Activated naive CD8-positive, alpha-beta T cell (primary cell): ENCODE data around the gene CLEC4G.

ENCODE experiments used
- H3K27ac Mint-ChIP-seq: one replicate; pipeline ENCODE4 v1.8.0; 2021; ENCODE audit warnings: mixed read lengths
- H3K27me3 Mint-ChIP-seq: one replicate; pipeline ENCODE4 v1.8.0; 2021; ENCODE audit warnings: mixed read lengths
- H3K36me3 Mint-ChIP-seq: one replicate; pipeline ENCODE4 v1.8.0; 2021; ENCODE audit warnings: mixed read lengths
- H3K4me1 Mint-ChIP-seq: one replicate; pipeline ENCODE4 v1.8.0; 2021; ENCODE audit warnings: low read depth, mixed read lengths
- H3K4me3 Mint-ChIP-seq: one replicate; pipeline ENCODE4 v1.8.0; 2021; ENCODE audit warnings: mild to moderate bottlenecking, mixed read lengths
- H3K9me3 Mint-ChIP-seq: one replicate; pipeline ENCODE4 v1.8.0; 2021; ENCODE audit warnings: low read depth, mixed read lengths

The CLEC4G gene

DNA sequence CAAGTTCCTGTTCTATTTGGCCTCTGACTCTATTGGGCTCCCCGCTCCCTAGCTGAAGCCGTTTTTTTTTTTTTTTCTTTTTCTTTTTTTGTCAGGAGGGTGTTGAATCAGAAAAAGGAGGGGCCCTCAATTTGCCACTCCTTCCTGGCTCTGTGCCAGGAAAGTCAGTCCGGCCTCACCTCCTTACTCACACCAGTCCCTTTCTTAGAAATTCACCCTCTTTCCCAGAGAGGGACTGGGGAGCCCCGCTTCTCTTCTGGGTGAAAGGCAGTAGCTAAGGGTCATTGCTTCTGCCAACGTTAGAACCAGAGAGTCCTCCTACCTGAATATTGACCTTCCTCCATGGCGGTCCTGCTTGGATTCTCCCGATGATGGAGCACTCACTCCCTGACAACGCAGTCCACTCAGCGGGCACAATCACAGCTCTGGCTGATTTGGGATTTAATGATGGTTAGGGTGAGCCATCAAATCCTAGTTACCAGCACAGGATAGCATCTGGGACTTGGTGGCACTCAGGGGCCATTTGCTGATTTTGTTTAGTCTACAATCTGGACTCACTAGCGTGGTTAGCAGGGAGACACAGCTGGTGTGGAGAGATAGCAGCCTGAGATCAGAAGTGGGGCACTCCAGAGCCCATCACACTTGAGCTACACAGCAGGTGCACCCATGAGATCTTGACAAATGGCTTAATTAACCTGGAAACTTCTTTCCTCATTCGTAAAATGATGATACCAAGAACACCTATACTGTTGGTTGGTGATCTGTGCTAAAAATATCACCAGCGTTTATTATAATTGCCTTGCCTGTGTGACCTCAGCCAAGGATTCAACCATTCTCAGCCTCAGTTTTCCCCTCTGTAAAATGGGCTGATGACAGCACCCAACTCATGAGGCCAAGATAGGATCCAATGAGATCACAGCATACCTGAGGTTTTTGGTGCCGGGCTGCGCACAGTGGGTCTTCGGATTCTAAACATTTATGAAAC lies 32.2 kb downstream of the CLEC4G start:
- Mint-ChIP-seq H3K4me1 (peaks cover 27% of the 10 kb centered on the region), H3K9me3 (no peaks in the 10 kb centered on the region), H3K27me3 (no peaks in the 10 kb centered on the region), H3K36me3 (no peaks in the 10 kb centered on the region), H3K4me3 (peak overlapping the region; percentile 81), H3K27ac (peak overlapping the region; percentile 82)

DNA sequence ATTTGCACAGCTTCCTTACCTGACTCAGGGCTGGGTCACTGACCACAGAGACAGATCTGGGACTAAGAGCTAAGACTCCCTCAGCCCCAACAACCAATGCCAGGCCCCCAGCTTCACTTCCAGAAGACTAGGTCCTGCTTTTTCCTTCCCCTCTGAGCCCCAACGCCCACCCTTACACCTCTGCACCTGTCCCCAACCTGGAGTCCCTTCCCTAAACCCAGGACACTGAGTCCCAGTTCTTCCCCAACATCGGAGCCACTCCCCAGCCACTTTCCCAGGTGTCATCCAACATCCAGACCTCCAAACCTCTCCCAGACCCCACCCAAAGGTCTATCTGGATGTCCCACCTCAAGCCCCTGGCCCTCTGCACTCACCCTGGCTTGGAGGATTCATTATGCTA lies 32.9 kb downstream of the CLEC4G start:
- Mint-ChIP-seq H3K4me1 (peaks cover 25% of the 10 kb centered on the region), H3K27ac (peak overlapping the region; percentile 82), H3K27me3 (no peaks in the 10 kb centered on the region), H3K36me3 (no peaks in the 10 kb centered on the region), H3K4me3 (peak overlapping the region; percentile 81), H3K9me3 (no peaks in the 10 kb centered on the region)

DNA sequence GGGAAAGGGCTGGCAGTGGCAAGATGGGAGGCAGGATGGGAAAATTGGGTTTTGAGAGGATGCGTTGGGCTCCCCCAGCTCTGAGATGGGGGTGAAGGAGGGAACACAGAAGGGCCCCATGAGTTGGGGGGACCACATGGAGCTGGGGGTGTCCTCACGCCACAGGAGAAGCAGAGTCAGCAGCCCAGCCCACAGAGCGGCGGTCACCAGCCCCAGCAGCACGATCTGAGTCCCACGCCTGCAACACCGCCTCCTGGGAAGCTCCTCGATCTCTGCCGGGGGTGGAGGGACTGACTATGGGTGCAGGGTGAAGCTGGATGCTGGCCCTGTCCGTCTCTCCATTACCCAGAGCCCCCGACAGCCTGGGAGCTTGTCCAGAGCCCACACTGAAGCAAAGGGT lies 33.3 kb downstream of the CLEC4G start:
- peaks cover 25% of the 10 kb centered on the region for H3K4me1 Mint-ChIP-seq

DNA sequence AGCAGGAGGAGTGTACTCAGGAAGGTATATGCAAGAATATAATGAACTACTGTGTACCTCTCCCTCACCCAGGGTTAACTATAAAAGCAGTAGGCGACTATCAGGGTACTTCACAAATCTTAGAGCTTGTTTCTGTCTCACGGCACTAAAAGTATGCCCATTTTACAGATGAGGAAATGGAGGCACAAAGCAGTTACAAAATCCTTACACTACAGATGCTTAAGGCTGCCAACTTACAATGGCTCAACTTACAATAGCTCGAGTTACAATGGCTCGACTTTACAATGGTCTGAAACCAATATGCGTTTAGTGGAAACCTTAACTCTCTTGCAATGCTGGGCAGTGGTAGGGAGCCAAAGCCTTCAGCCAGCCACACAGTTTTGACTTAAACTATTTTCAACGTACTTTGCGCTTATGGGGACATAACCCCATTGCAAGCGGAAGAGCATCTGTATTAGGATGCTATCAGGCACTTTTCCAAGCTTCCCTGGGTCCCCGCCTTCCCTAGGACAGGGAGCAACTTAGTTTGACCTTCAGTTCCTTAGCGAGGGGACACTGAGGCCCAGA lies 34.1 kb downstream of the CLEC4G start:
- H3K36me3 Mint-ChIP-seq = no peaks in the 10 kb centered on the region
- H3K4me3 Mint-ChIP-seq = no peak overlapping the region
- peaks cover 25% of the 10 kb centered on the region for H3K4me1 Mint-ChIP-seq
- no peaks in the 10 kb centered on the region for H3K27me3 Mint-ChIP-seq
- H3K9me3 Mint-ChIP-seq = no peaks in the 10 kb centered on the region
- no peak overlapping the region for H3K27ac Mint-ChIP-seq

More for the DNA sequence above, 33.3 kb downstream of the CLEC4G start:
- H3K9me3 Mint-ChIP-seq = no peaks in the 10 kb centered on the region
- no peaks in the 10 kb centered on the region for H3K27me3 Mint-ChIP-seq
- H3K36me3 Mint-ChIP-seq = no peaks in the 10 kb centered on the region
- H3K27ac Mint-ChIP-seq = no peak overlapping the region
- H3K4me3 Mint-ChIP-seq = peak overlapping the region; percentile 81

DNA sequence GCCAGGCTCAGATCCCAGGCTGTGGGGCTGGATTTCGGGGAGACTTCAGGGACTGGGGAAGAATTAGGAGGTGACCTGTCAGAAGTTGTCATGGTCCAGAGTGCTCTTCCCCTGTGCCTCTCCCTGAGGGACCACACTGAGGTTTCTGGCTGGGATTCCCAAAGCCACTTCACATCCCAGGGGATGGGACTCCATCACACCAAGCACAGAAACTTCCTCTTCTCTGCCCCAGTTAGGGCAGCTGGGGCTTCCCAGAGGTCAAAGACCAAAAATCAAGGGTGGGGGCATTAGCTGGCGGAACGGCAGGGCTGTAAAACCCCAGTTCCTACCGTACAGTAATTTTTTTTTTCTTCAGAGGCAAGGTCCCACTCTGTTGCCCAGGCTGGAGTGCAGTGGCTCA lies 37.4 kb downstream of the CLEC4G start:
- H3K4me1 Mint-ChIP-seq = peaks cover 13% of the 10 kb centered on the region
- no peaks in the 10 kb centered on the region for H3K9me3 Mint-ChIP-seq
- no peak overlapping the region for H3K27ac Mint-ChIP-seq
- H3K4me3 Mint-ChIP-seq = no peak overlapping the region
- no peaks in the 10 kb centered on the region for H3K27me3 Mint-ChIP-seq
- H3K36me3 Mint-ChIP-seq = no peaks in the 10 kb centered on the region

DNA sequence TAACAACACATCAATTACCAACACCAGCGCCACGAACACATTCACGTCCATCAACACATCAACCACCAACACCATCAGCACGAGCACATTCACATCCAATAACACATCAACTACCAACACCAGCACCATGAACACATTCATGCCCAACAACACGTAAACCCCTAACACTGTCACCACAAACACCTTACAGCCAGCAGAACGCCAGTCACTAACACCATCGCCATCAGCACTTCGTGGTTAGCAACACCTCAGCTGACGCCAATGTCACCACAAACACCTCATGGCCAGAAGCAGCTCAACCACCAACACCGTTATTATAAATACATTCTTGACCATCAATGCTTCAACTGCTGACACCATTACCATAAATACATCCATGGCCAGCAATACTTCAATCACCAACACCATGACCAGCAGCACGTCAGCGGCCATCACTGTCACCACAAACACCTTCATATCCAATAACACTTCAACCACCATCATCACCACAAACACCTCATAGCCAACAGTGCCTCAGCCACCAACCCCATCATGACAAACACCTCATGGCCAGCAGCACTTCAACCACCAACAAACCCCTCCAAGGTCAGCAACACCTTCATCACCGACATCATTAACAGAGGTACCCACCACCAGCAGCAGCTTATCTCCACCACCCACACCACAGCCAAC lies 39.4 kb downstream of the CLEC4G start:
- no peak overlapping the region for H3K4me3 Mint-ChIP-seq
- peaks cover 5% of the 10 kb centered on the region for H3K4me1 Mint-ChIP-seq
- H3K9me3 Mint-ChIP-seq = no peaks in the 10 kb centered on the region
- no peak overlapping the region for H3K27ac Mint-ChIP-seq
- no peaks in the 10 kb centered on the region for H3K36me3 Mint-ChIP-seq
- H3K27me3 Mint-ChIP-seq = no peaks in the 10 kb centered on the region

DNA sequence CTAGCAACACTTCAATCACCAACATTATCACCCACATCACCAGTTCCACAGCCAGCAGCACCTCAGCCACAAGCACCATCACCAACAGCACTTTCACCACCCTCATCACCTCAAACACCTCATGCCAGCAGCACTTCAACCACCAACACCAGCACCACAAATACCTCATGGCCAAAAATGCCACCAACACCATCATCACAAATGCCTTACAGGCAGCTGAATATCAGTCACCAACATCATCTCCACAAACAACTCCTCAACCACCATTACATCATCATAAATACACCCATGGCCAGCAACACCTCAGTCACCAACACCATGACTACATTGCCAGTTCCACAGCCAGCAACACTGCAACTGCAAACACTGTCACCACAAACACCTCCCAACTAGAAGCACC lies 40.4 kb downstream of the CLEC4G start:
- Mint-ChIP-seq H3K4me1 (peaks cover 5% of the 10 kb centered on the region), H3K9me3 (no peaks in the 10 kb centered on the region), H3K27me3 (no peaks in the 10 kb centered on the region), H3K36me3 (no peaks in the 10 kb centered on the region), H3K4me3 (no peak overlapping the region), H3K27ac (no peak overlapping the region)

DNA sequence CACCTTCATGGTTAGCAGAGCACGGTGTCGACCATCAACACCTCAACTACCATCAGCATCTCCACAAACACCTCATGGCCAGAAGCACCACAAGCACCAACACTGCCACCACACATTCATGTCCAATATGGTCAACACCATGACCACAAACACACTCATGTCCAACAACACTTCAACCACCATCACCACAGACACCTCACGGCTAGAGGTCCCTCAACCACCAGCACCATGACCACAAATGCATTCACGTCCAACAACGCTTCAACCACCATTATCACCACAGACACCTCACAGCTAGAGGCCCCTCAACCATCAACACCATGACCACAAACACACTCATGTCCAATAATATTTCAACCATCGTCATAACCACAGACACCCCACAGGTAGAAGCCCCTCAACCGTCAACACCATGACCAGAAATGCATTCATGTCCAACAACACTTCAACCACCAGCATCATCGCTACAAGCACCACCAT lies 41.1 kb downstream of the CLEC4G start:
- Mint-ChIP-seq H3K27ac (no peak overlapping the region), H3K27me3 (no peaks in the 10 kb centered on the region), H3K4me3 (no peak overlapping the region), H3K4me1 (peaks cover 5% of the 10 kb centered on the region), H3K9me3 (no peaks in the 10 kb centered on the region), H3K36me3 (no peaks in the 10 kb centered on the region)

DNA sequence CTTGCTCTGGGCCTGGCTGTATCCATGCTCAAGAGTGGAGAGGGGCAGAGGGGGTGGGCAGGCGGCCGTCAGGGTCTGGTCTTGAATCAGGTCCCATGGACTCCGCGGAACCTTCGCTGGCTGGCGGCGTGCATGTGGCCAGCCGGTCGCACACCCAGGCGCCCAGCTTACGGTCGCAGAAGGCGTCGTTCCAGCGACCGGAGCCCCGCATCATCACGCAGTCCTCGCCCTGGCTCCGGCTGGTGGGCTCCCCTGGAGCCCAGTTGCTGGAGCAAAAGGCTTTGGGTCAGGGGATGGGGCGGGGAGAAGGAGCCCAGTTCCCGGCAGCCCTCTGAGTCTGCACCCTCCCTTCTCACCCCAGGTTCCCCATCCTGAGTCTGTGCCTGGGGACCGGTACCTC lies 42.7 kb downstream of the CLEC4G start:
- H3K36me3 Mint-ChIP-seq = no peaks in the 10 kb centered on the region
- peaks cover 6% of the 10 kb centered on the region for H3K4me1 Mint-ChIP-seq
- no peak overlapping the region for H3K4me3 Mint-ChIP-seq
- no peaks in the 10 kb centered on the region for H3K27me3 Mint-ChIP-seq
- no peak overlapping the region for H3K27ac Mint-ChIP-seq
- H3K9me3 Mint-ChIP-seq = no peaks in the 10 kb centered on the region

DNA sequence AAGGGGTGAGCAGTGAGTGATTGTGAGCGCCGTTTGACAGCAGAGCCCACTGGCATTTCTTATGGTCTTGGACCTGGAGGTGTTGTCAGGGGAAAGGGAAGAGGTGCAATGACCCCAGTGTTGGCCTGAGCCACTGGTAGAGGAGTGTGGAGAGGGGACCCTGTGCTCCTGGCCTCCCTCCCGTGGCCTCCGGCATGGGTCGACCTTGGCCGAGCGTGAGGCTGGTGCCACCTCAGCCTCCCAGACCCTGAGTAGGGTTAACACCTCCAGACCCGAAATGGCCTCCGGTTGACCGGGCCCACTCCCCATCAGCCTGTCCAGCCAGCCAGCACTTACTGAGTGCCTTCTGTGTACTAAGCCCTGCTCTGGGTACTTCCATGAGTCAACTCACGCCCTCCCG lies 44.7 kb downstream of the CLEC4G start:
- Mint-ChIP-seq H3K36me3 (no peaks in the 10 kb centered on the region), H3K4me3 (no peak overlapping the region), H3K27me3 (no peaks in the 10 kb centered on the region), H3K4me1 (peaks cover 9% of the 10 kb centered on the region), H3K27ac (no peak overlapping the region), H3K9me3 (no peaks in the 10 kb centered on the region)

DNA sequence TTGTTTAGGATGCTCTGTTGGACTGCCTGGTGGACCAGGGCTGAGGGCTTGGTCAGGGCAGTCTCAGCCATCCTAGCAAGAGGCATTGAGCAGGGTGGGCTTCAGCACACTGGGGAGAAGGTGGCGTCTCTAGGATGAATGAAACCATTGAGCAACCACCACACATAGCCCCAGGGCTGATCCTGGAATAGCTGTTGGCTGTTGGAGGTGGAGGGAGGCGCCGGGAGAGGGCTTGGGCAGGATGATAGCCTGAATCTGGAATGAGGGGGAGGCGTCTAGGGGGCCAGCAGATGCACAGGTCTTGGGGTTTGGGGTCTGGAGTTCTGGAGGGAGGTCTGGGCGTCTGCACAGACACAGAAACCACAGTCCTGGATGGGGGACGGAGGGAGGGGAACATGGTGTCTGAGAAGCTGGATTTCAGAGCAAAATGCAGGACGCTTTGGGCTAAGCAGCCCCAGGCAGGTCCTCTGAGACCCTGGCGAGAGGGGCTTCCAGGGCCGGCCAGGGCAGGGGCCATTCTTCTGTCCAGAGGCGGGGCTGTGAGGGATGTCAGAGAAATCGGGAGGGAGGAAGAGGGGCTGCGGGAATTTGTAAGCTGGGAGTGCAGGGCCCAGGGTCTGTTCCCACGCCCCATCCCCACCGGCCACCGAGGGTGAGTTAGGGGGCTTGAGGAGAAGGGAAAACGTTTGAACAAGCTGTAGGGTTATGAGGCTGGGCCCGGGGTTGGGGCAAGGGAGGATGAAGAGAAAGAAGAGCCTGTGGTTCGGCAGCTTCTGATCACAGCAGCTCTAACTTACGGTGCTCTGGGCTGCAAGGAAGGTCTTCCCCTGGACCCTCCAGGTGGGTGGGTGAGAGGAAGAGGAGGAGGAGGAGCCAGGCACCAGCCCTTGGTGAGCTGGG lies 46.1 kb downstream of the CLEC4G start:
- H3K36me3 Mint-ChIP-seq = no peaks in the 10 kb centered on the region

DNA sequence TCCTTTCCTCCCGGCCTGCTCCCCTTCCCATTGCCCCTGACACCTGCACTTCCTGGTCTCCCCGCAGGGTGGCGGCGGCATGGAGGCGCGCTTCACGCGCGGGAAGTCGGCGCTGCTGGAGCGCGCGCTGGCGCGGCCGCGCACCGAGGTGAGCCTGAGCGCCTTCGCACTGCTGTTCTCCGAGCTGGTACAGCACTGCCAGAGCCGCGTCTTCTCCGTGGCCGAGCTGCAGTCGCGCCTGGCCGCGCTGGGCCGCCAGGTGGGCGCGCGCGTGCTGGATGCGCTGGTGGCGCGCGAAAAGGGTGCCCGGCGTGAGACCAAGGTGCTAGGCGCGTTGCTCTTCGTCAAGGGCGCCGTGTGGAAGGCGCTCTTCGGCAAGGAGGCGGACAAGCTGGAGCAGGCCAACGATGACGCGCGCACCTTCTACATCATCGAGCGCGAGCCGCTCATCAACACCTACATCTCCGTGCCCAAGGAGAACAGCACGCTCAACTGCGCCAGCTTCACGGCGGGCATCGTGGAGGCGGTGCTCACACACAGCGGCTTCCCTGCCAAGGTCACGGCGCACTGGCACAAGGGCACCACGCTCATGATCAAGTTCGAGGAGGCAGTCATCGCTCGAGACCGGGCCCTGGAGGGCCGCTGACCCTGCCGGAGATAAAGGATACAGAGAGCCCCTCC lies 49.6 kb downstream of the CLEC4G start:
- Mint-ChIP-seq H3K4me1 (peaks cover 36% of the 10 kb centered on the region), H3K27me3 (peaks cover 2% of the 10 kb centered on the region), H3K4me3 (peak overlapping the region; percentile 90), H3K27ac (peak overlapping the region; percentile 90), H3K9me3 (no peaks in the 10 kb centered on the region), H3K36me3 (no peaks in the 10 kb centered on the region)

More for the DNA sequence above, 46.1 kb downstream of the CLEC4G start:
- H3K27ac Mint-ChIP-seq = peak overlapping the region; percentile 61
- H3K4me1 Mint-ChIP-seq = peaks cover 13% of the 10 kb centered on the region
- no peaks in the 10 kb centered on the region for H3K9me3 Mint-ChIP-seq
- H3K4me3 Mint-ChIP-seq = no peak overlapping the region
- H3K27me3 Mint-ChIP-seq = no peaks in the 10 kb centered on the region

DNA sequence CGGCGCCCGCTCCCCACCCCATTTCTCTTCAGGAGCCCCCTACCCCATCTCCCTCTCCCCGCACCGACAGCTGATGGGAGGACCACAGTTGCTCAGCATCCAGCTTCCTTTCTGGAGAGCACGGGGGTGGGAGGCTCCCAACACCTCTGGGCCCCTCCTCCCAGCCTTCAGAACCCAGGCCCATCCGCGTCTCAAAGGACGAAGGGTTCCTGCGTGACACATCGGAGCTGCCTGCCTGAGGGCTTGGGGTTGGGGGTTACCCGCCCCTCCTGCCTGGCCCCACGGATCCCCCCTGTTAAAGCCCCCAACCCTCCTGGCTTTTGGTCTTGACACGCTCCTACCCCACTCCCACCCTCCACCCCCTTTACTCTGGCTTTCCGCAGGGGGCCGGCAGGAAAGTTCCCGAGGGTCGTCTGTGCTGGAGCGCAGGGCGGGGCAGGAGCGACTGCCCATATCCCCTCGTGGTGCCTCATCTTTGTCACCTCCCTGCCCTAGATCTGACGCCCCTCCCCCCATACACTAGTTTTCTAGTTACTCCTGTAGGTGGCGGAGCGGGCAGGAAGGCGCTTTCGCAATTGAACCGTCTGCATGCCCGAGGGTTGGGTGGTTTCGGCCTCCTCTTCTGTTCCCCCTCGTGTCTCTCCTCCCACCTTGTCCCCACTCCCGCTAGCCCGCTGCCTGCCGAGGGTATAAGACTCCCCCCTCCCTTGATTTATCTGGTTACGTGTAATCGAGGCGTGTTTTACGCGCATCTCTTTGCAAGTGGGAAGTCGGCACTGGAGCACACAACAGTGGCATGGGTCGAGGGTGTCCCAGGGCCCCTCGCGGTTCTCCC lies 50.4 kb downstream of the CLEC4G start:
- Mint-ChIP-seq H3K36me3 (no peaks in the 10 kb centered on the region), H3K27me3 (peaks cover 4% of the 10 kb centered on the region), H3K27ac (peak overlapping the region; percentile 90), H3K4me3 (peak overlapping the region; percentile 90), H3K9me3 (no peaks in the 10 kb centered on the region), H3K4me1 (peaks cover 40% of the 10 kb centered on the region)
